Measurements from ENCODE around the gene TMEM250.

- TF ChIP-seq EZH2phosphoT487 (IDR thresholded peaks at IDR 0.05; ENCODE audit: borderline replicate concordance) (no peak), ZNF274 (IDR thresholded peaks at IDR 0.05; ENCODE audit: low read depth, low read length) (no peak), CTCF (IDR thresholded peaks at IDR 0.05 in 2 of 3, conservative IDR thresholded peaks at IDR 0.05 in 1 of 3; ENCODE audit: borderline replicate concordance in 1 of 3, insufficient read depth in 1 of 3, low read depth in 2 of 3, low read length in 2 of 3) (no peak), EGR1 (IDR thresholded peaks at IDR 0.05; ENCODE audit: low read depth) (no peak), FOSL1 (IDR thresholded peaks at IDR 0.05; ENCODE audit: low read depth) (no peak), YY1 (IDR thresholded peaks at IDR 0.05; ENCODE audit: extremely low read depth, insufficient replicate concordance, low read depth, low read length) (no peak), POLR2AphosphoS5 (IDR thresholded peaks at IDR 0.05; ENCODE audit: low read depth, low read length) (no peak), JUND (IDR thresholded peaks at IDR 0.05) (no peak), SP1 (IDR thresholded peaks at IDR 0.05; ENCODE audit: low read depth) (no peak), CEBPB (IDR thresholded peaks at IDR 0.05; ENCODE audit: low read depth) (no peak), REST (IDR thresholded peaks at IDR 0.05; ENCODE audit: low read depth) (no peak)
- TF ChIP-seq, protein P1, sequence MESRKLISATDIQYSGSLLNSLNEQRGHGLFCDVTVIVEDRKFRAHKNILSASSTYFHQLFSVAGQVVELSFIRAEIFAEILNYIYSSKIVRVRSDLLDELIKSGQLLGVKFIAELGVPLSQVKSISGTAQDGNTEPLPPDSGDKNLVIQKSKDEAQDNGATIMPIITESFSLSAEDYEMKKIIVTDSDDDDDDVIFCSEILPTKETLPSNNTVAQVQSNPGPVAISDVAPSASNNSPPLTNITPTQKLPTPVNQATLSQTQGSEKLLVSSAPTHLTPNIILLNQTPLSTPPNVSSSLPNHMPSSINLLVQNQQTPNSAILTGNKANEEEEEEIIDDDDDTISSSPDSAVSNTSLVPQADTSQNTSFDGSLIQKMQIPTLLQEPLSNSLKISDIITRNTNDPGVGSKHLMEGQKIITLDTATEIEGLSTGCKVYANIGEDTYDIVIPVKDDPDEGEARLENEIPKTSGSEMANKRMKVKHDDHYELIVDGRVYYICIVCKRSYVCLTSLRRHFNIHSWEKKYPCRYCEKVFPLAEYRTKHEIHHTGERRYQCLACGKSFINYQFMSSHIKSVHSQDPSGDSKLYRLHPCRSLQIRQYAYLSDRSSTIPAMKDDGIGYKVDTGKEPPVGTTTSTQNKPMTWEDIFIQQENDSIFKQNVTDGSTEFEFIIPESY (IDR thresholded peaks at IDR 0.05; ENCODE audit: extremely low read depth, insufficient replicate concordance, low read length): no peak
Measured at GRCh38 chr9:136099542-136099941, 19.1 kb downstream of the TMEM250 start.
